Peyer's patch (tissue), 4 donors: ENCODE data around the gene SIPA1L3. TPM values are rescaled to one million over a fixed set of nuclear protein-coding genes. Genes with fewer than 3 reads are reported as not detected.

ENCODE experiments used
- DNase-seq, 3 donors: peaks; one replicate each; pipeline ENCODE4 v3.0.0-alpha.2; 2017 to 2019
- H3K27ac ChIP-seq, 4 donors: fragments of 200-600 bp; sonication (generic); one replicate each; pipeline ENCODE4 v1.5.1; 2016 to 2019
- H3K27me3 ChIP-seq, 2 donors: fragments of 200-600 bp; sonication (generic); one replicate each; pipeline ENCODE4 v1.5.1; 2019
- H3K36me3 ChIP-seq, 3 donors: fragments of 200-600 bp; sonication (generic); one replicate each; pipeline ENCODE4 v1.5.1; 2016 to 2019
- H3K4me1 ChIP-seq, 4 donors: fragments of 200-600 bp; sonication (generic); one replicate each; pipeline ENCODE4 v1.5.1; 2016 to 2019
- H3K4me3 ChIP-seq, 4 donors: fragments of 200-600 bp; sonication (generic); 1 replicate in 3 of 4; 2 replicates in 1 of 4; pipeline ENCODE4 v1.5.1; 2016 to 2019; ENCODE audit warnings: mild to moderate bottlenecking in 1 of 4
- H3K9me3 ChIP-seq, 4 donors: fragments of 200-600 bp; sonication (generic); one replicate each; pipeline ENCODE4 v1.5.1; 2016 to 2019; ENCODE audit warnings: mild to moderate bottlenecking in 1 of 4
- POLR2A ChIP-seq, 2 donors: fragments of 450-650 bp; IDR thresholded peaks; one replicate each; pipeline ENCODE4 v1.5.1; 2017; ENCODE audit warnings: antibody characterized with exemption in 2 of 2, mild to moderate bottlenecking in 2 of 2, moderate library complexity in 2 of 2
- total RNA-seq, 4 donors: library from RNA; depleted of rRNA; stranded (reverse); fragments of >200 nt; gene quantifications; one replicate each; pipeline ENCODE4 v1.1.0, GENCODE V29; 2016
- TF ChIP-seq, protein P1 (sequence below), 6 experiments: fragments of 450-650 bp in 4 of 6; fragments of 200-600 bp in 2 of 6; sonication (generic) in 1 of 6; IDR thresholded peaks; one replicate each; pipeline ENCODE4 v1.5.1; 2017 to 2019; ENCODE audit warnings: antibody characterized with exemption in 6 of 6, mild to moderate bottlenecking in 3 of 6, moderate library complexity in 1 of 6

The SIPA1L3 gene
- total RNA-seq, 4 donors from 2014 or later = 63.5 to 304 (median 264) TPM

GRCh38 chr19:37903096-37903495 is 3.9 kb upstream of the SIPA1L3 start:
- no peaks in the 10 kb centered on the region for H3K27me3 ChIP-seq
- no peak overlapping the region for H3K27ac ChIP-seq
- H3K4me1 ChIP-seq = peaks cover 3 to 9% (median 5%) of the 10 kb centered on the region in 4 donors
- no peaks in the 10 kb centered on the region for H3K36me3 ChIP-seq
- DNase-seq = no peak
- H3K9me3 ChIP-seq = no peaks in the 10 kb centered on the region
- TF ChIP-seq POLR2A (IDR thresholded peaks at IDR 0.05) = no peak
- TF ChIP-seq, protein P1, sequence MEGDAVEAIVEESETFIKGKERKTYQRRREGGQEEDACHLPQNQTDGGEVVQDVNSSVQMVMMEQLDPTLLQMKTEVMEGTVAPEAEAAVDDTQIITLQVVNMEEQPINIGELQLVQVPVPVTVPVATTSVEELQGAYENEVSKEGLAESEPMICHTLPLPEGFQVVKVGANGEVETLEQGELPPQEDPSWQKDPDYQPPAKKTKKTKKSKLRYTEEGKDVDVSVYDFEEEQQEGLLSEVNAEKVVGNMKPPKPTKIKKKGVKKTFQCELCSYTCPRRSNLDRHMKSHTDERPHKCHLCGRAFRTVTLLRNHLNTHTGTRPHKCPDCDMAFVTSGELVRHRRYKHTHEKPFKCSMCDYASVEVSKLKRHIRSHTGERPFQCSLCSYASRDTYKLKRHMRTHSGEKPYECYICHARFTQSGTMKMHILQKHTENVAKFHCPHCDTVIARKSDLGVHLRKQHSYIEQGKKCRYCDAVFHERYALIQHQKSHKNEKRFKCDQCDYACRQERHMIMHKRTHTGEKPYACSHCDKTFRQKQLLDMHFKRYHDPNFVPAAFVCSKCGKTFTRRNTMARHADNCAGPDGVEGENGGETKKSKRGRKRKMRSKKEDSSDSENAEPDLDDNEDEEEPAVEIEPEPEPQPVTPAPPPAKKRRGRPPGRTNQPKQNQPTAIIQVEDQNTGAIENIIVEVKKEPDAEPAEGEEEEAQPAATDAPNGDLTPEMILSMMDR (IDR thresholded peaks at IDR 0.05) = no peak
- H3K4me3 ChIP-seq = no peak overlapping the region

- H3K4me3 ChIP-seq = peak within 1 kb of the TSS; percentile 84 to 100 (median 88)
- H3K4me1 ChIP-seq = peaks cover 4 to 13% (median 7%) of the 10 kb centered on the region in 4 donors
- no peak for TF ChIP-seq POLR2A (IDR thresholded peaks at IDR 0.05)
- TF ChIP-seq, protein P1 (IDR thresholded peaks at IDR 0.05) = no peak
- no peaks in the 10 kb centered on the region for H3K36me3 ChIP-seq
- peak; percentile 65 to 80 (median 69) for DNase-seq
- no peaks in the 10 kb centered on the region for H3K9me3 ChIP-seq
- H3K27me3 ChIP-seq = no peaks in the 10 kb centered on the region
- peak within 1 kb of the TSS; percentile 70 to 97 (median 74) for H3K27ac ChIP-seq
These were observed 801 bp upstream of the SIPA1L3 start, which contains the start of gene WDR87 for GRCh38 chr19:37905946-37906868. TSS of gene WDR87 (minus strand) at chr19:37906594. CDS start at chr19:37898239, 8,355 bp downstream.

GRCh38 chr19:37907735-37908455 is 887 bp downstream of the SIPA1L3 start:
- no peak for TF ChIP-seq POLR2A (IDR thresholded peaks at IDR 0.05)
- TF ChIP-seq, protein P1 (IDR thresholded peaks at IDR 0.05) = no peak
- H3K9me3 ChIP-seq = no peaks in the 10 kb centered on the region
- H3K4me1 ChIP-seq = peaks cover 4 to 13% (median 7%) of the 10 kb centered on the region in 4 donors
- no peaks in the 10 kb centered on the region for H3K27me3 ChIP-seq
- no peak for DNase-seq
- H3K36me3 ChIP-seq = no peaks in the 10 kb centered on the region
- peak overlapping the region in 3 of 4 donors; percentile 70 to 97 (median 77) for H3K27ac ChIP-seq
- peak overlapping the region; percentile 84 to 100 (median 88) for H3K4me3 ChIP-seq

GRCh38 chr19:37909661-37910199 is 2.7 kb downstream of the SIPA1L3 start:
- Histone ChIP-seq H3K9me3 (no peaks in the 10 kb centered on the region), H3K4me1 (peaks cover 4 to 14% (median 10%) of the 10 kb centered on the region in 4 donors), H3K4me3 (no peak overlapping the region), H3K36me3 (no peaks in the 10 kb centered on the region), H3K27ac (no peak overlapping the region), H3K27me3 (no peaks in the 10 kb centered on the region)
- DNase-seq = no peak
- TF ChIP-seq, protein P1 (IDR thresholded peaks at IDR 0.05) = no peak
- TF ChIP-seq POLR2A (IDR thresholded peaks at IDR 0.05) = no peak

GRCh38 chr19:37914908-37915307 is 7.9 kb downstream of the SIPA1L3 start:
- Histone ChIP-seq H3K9me3 (no peaks in the 10 kb centered on the region), H3K27ac (peak overlapping the region in 2 of 4 donors; percentile 3 to 78), H3K27me3 (no peaks in the 10 kb centered on the region), H3K36me3 (no peaks in the 10 kb centered on the region), H3K4me3 (no peak overlapping the region), H3K4me1 (peaks cover 0 to 19% (median 10%) of the 10 kb centered on the region in 4 donors)
- TF ChIP-seq, protein P1 (IDR thresholded peaks at IDR 0.05) = no peak
- TF ChIP-seq POLR2A (IDR thresholded peaks at IDR 0.05) = no peak
- DNase-seq = peak in 2 of 3 donors; percentile 66 to 69
